HEK293 (cell line): ENCODE measurements around the gene ST6GALNAC6.

Experiments
- KLF8 ChIP-seq: fragments of 450-650 bp; formaldehyde crosslinking; IDR thresholded peaks from 2 replicates; pipeline ENCODE4 v1.5.1; 2016; ENCODE audit warnings: missing biosample characterization, missing genetic modification characterization
- PRDM1 ChIP-seq: fragments of 450-650 bp; formaldehyde crosslinking; IDR thresholded peaks from 2 replicates; pipeline ENCODE4; 2016; ENCODE audit warnings: missing biosample characterization, missing genetic modification characterization
- ZEB2 ChIP-seq: fragments of 450-650 bp; formaldehyde crosslinking; IDR thresholded peaks from 2 replicates; pipeline ENCODE4 v1.5.1; 2016; ENCODE audit warnings: missing biosample characterization, missing genetic modification characterization
- ZNF140 ChIP-seq: fragments of 450-650 bp; formaldehyde crosslinking; IDR thresholded peaks from 2 replicates; pipeline ENCODE4 v1.5.1; 2016; ENCODE audit warnings: missing biosample characterization, missing genetic modification characterization
- ZNF501 ChIP-seq: fragments of 450-650 bp; formaldehyde crosslinking; IDR thresholded peaks from 2 replicates; pipeline ENCODE4 v1.5.1; 2016; ENCODE audit warnings: missing biosample characterization, missing genetic modification characterization
- ZNF660 ChIP-seq: fragments of 450-650 bp; IDR thresholded peaks from 2 replicates; pipeline ENCODE4 v1.5.1; 2018; ENCODE audit warnings: missing biosample characterization, mild to moderate bottlenecking, missing genetic modification characterization
- TF ChIP-seq, protein P1 (sequence below): fragments of 450-650 bp; formaldehyde crosslinking; IDR thresholded peaks from 2 replicates; pipeline ENCODE4 v1.5.1; 2016; ENCODE audit warnings: missing biosample characterization, missing genetic modification characterization

DNA sequence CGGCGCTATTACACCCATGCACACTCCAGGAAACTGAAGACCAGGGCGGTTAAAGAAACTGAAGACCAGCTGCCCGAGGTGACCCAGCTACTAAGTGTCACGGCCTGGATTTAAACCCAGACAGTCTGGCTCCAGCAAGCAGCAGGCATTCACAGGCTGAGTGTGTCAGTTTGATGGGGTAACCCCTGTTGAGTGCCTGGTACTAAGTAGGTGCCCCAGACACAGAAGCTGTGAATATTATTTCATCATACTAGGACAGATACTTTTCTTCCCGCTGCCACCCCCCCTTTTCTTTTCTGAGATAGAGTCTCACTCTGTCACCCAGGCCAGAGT lies 52.3 kb downstream of the ST6GALNAC6 start:
- TF ChIP-seq, protein P1, sequence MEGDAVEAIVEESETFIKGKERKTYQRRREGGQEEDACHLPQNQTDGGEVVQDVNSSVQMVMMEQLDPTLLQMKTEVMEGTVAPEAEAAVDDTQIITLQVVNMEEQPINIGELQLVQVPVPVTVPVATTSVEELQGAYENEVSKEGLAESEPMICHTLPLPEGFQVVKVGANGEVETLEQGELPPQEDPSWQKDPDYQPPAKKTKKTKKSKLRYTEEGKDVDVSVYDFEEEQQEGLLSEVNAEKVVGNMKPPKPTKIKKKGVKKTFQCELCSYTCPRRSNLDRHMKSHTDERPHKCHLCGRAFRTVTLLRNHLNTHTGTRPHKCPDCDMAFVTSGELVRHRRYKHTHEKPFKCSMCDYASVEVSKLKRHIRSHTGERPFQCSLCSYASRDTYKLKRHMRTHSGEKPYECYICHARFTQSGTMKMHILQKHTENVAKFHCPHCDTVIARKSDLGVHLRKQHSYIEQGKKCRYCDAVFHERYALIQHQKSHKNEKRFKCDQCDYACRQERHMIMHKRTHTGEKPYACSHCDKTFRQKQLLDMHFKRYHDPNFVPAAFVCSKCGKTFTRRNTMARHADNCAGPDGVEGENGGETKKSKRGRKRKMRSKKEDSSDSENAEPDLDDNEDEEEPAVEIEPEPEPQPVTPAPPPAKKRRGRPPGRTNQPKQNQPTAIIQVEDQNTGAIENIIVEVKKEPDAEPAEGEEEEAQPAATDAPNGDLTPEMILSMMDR = no peak
- TF ChIP-seq ZNF140 (tag by site-specific recombination) (no peak), KLF8 (tag by site-specific recombination) (no peak), ZNF660 (tag by site-specific recombination) (no peak), ZNF501 (tag by site-specific recombination) (no peak), PRDM1 (tag by site-specific recombination) (no peak), ZEB2 (tag by site-specific recombination) (no peak)
